GM19468 (cell line): ENCODE measurements around the gene AQP2.
"Not testable (repeated sequence)": the region's sequence is repeated elsewhere in the genome, so short reads cannot be mapped to it uniquely, and the experiment has no call there.

Experiments
- ATAC-seq: cut with Tn5 transposase; IDR thresholded peaks from one replicate; pipeline ENCODE4 v1.9.1; 2021; ENCODE audit warnings: mild to moderate bottlenecking, moderate library complexity, moderate number of reproducible peaks; ENCODE audit not compliant: unreplicated experiment; ENCODE audit errors: extremely low read depth

The AQP2 gene

GRCh38 chr12:49982246-49983087, 31.9 kb downstream of the AQP2 start:
- no peak for ATAC-seq

DNA sequence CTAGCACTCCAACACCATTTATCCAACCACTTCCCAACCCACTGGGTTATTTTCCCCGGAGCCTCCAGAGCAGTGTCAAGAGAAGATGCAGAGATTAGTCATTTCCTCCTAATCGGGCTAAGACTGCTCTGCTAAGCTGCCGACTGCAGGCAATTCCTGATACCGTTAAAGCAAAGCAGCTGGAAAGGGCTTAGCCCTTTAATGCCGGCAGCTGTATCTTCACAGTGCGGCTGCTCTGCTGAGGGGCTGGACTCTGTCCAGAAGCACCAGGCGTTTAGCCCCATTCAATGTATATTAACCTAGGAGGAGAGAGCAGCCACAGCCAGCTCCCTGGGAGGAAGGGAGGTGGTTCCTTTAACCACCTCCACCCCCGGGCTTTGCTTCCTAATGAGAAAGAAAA, 33.4 kb downstream of the AQP2 start:
- ATAC-seq: no peak

- ATAC-seq: no peak
These were observed 34.2 kb downstream of the AQP2 start for GRCh38 chr12:49984476-49985359.

DNA sequence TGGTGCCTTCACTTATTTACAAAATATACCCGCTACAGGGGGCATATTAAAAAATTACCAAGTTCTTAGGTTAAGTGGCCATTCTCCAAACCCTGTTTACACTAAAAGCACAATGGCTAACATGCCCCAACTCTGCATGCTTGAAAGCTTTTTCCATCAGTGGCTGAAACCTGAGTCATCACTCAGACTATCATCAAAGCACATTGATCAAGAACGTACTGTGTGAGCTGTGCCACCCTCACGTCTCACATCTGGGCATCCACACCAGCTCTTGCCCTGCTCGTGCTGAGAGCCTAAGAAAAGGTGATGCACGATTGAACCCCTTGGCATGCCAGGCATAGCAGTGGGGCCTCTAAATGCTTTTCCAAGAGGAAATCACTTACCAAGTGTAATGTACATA, 35.4 kb downstream of the AQP2 start:
- no peak for ATAC-seq

DNA sequence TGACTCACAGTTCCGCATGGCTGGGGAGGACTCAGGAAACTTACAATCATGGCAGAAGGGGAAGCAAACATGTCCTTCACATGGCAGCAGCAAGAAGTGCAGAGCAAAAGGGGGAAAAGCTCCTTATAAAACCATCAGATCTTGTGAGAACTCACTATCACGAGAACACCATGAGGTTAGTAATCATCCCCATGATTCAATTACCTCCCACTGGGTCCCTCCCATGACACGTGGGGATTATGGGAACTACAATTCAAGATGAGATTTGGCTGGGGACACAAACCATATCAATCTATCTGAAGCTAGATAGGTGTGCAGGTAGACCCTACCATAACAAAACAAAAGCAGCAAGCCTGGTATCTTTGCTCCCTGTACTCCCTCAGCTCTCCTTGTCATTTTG, 35.9 kb downstream of the AQP2 start:
- not testable (repeated sequence) for ATAC-seq

DNA sequence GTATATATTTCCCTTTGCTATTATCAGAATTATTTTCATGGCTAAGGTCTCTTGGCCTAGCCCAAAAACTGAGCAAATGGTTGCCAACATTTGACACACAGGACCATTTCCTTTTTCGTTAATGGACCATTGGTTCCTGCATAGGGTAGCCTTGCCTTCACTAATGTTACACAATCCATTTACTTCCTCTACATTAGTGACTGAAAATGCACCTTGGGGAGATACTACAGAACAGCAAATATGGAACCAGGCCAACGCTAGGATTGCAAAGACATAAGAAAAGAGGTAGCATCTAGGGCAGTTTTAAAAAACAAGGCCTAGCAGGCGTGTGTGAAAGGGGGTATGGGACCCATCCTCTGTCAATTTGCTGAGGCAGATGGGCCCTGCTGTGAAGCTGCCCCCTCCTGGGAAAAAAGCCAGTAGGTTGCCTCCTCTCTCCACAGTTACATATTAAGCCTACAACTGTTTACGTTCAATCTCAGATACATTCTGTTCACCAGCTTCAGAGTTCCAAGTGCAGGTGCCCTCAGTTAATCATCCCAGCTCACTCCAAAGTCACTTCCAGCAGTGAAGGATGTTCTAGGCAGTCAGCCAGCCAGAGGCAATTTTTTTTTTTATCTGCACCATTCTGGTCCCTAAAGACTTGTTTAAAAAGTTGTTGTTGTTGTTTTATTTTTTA, 37.2 kb downstream of the AQP2 start:
- no peak for ATAC-seq

DNA sequence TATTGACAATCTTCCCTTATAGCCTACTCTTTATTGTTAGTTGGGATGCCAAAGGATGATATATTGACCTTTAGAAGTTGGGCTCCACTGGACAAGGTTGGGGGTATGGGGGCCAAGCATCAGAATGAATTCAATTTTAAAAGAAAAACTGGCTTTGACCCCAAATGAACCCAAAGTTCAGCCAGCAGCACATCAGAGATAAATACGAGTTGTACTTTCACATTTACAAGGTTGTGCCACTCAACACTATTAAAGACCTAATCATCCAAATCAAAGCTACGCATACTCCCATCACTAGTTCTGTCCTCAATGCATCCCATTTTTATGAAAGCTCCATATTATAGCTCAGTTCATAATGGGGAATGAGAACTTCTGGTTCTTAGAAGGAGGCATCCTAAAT, 38.9 kb downstream of the AQP2 start:
- not testable (repeated sequence) for ATAC-seq

- ATAC-seq: no peak
These were observed 39.7 kb downstream of the AQP2 start for GRCh38 chr12:49990273-49990672.

GRCh38 chr12:49998453-49998852, 47.9 kb downstream of the AQP2 start:
- no peak for ATAC-seq

GRCh38 chr12:50003595-50003994, 53.1 kb downstream of the AQP2 start:
- ATAC-seq: no peak

DNA sequence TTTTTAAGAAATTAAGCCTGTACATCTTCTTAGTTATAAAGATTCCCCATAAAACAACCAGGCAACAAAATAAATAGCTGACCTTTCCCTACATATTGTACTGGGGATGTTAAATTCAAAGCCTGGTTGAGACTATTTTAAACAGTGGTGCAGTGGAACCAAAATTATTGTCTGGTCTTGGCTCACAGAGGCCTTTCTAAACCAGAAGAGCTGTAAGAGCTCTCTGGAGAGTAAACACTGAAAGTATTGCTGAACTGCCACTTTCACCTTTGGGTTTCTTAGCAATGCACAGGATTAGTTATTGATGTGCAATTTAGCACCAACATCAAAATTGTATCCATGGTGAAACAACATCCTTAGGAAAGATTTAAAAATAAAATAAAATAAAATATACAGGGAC, 54.2 kb downstream of the AQP2 start:
- no peak for ATAC-seq

DNA sequence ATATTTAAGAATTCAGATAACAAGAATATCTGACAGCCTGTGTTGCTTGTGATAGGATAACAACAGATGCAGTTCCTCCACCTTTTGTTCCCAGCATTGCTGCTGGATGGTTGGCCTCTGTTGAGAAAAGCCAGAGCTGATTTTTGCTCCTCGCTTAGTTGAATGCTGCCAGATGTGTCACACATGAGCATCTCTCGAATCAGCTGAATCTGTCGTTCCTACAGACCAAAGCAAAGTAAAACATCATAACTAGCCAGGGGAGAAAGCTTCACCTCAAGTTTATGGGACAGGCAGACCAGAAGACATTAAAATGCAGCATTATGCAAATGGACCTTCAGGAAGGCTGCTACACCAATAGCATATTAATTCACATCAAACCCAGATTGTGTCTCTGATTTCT, 54.6 kb downstream of the AQP2 start:
- ATAC-seq: no peak

DNA sequence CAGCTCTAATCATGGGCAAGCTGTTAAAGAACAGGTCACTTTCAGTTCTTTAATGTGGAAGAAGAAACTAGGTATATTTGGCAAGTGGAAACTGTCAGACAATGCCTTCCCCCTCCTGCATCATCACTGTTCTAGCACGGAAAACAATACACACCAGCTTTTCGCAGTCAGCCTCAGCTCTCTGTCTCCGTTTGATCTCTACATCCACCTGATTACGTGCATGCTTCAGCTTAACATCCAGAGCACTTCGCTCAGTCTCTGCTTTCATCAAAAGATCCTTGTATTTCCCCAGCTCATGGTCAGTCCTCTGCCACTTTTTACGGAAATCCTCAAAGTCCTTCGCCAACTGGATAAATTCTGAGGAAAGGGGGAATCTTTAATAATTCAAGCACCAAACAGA, 55.7 kb downstream of the AQP2 start:
- ATAC-seq: no peak

DNA sequence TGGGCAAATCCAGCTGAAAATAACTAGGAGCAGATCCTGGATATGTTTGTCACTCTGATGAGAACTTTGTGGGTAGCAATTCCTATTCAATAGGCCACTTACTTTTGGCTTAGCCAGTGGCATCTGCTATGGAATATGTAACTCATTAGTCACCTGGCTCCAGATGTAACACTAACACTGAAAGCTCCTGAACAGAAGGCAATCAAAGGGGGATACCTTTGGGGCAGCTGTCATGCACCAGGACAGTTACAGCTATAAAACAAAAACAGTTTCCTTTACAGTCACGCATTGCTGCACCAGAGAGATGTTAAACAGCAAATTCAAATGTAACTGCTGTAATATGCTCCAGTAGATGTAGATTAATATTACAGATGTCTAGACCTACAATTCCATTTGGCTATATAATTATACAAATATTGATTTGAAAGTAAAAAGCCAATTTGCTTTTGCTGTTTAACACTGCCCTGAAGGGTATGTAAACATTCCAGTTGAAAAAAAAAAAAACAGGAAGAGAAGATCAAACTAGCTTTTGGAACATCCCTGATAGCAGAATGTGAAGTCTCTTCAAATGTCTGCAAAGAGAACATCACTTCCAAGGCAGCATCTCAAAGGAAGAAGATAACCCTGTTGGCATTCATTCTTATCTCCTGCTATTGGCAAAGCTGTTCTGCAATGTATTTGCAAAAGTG, 56.4 kb downstream of the AQP2 start:
- no peak for ATAC-seq
